A204.1 (cell line): ENCODE measurements around the gene MBOAT7.

Experiments
- FAIRE-seq: peaks from 2 replicates; lab custom pipeline; 2012; peaks lifted over from hg19 to GRCh38; lab: Jason Lieb, UNC

Gene MBOAT7

GRCh38 chr19:54137699-54138488 is 51.5 kb downstream of the MBOAT7 start, which contains the start of gene CNOT3:
Gene CNOT3, plus strand, starts transcription at chr19:54137762. Its CDS starts 5,217 bp downstream, at chr19:54142979.
- FAIRE-seq = no peak

GRCh38 chr19:54136864-54137698 is 52.3 kb downstream of the MBOAT7 start:
- FAIRE-seq = peak; percentile 100

DNA sequence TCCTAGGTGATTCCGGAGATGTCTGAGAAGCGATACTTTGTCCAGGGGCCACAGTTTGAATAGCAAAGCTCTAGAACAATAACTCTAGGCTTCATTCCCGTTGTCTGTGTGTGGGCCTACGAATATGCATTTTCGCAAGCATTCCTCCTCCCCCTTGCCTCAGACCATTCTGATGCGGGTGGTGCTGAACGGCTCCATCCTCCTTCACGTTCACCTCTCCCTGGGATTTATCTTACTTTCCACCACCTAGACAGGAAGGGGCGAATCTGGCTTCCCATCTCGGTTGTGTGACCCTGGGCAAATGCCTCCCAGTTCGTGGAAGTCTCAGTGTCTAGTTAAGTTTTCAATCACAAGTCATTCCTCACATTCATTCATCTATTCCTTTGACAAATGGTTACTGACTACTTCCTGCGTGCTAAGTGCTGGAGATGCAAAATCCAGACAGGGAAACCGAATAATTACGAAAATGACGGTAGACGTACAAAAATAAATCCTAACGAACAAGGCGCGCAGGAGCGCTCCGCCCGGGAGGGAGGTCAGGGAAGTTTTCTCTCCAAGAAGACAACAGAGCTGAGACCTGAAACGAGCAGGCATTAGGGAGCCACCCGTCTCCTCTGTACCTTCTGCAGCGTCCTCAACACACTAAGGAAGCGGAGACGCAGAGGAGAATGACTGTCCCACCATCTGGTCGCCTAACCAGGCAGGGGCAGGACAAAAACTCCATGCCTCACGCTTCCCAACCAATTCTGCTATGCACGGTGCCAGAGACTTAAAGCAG is 53.1 kb downstream of the MBOAT7 start:
- FAIRE-seq = no peak

- FAIRE-seq = no peak
Measured at GRCh38 chr19:54133957-54134590, 55.3 kb downstream of the MBOAT7 start.

GRCh38 chr19:54133312-54133956 is 55.9 kb downstream of the MBOAT7 start:
- no peak for FAIRE-seq

DNA sequence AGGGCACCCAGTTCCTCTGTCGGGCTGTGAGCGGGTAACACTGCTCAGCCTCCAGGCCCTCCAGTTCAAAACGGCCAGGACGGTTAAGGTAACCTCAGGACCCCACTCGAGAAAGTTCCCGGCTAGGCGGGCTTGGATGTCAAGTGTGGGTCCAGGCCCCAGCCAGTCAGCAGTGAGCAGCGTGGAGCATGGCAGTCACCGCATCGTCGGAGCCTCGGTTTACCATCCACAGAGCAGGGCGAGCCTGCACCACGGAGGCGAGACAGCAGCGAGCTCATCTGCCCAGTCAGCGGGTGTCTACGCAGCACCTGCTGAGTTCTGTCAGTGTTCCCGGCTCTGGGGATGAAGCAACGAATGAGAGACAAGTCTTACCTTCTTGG is 59.8 kb downstream of the MBOAT7 start:
- FAIRE-seq = no peak

DNA sequence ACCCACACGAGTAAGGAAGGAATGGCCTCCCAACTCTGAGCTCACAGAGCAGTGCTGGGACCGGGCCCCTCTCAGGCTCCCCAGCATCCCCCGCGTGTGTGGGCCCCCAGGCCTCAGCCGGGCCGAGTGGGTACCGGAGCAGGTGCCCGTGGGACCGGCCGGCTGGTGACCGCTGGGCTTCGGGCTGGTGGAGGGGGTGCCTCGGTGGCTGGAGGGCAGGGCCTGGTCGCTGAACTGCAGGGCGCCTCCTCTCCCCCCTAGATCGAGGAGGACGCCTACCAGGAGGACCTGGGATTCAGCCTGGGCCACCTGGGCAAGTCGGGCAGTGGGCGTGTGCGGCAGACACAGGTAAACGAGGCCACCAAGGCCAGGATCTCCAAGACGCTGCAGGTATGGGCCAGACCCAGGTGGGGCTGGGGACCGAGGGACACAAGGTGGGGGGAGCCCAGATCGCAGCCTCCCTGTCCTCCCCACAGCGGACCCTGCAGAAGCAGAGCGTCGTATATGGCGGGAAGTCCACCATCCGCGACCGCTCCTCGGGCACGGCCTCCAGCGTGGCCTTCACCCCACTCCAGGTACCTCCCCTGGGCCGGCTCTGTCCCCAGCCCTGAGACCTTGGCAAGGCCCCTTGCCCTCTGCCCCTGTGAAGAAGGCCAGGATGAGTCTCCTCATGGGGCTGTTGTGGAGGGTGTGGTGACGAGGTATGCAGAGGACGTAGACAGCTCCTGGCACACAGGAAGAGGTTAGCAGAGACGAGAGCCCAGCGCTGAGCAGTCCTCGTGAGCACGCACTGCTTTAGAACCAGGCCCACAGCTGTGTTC is 60.4 kb downstream of the MBOAT7 start:
- FAIRE-seq = no peak

DNA sequence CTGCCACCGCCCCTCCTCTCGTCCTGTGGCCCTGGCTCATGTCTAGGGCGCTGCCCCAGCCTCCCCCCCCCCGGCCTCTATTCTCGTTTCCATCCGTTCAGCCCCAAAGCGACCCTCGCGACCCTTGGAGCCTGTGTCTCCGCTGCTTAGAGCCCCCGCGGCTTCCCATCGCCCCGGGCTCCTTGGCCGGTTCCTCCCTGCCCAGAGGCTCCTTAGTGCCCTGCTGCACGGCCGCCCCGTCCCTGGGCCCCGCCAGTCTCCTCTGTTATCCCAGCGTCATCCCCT is 61.0 kb downstream of the MBOAT7 start:
- no peak for FAIRE-seq

DNA sequence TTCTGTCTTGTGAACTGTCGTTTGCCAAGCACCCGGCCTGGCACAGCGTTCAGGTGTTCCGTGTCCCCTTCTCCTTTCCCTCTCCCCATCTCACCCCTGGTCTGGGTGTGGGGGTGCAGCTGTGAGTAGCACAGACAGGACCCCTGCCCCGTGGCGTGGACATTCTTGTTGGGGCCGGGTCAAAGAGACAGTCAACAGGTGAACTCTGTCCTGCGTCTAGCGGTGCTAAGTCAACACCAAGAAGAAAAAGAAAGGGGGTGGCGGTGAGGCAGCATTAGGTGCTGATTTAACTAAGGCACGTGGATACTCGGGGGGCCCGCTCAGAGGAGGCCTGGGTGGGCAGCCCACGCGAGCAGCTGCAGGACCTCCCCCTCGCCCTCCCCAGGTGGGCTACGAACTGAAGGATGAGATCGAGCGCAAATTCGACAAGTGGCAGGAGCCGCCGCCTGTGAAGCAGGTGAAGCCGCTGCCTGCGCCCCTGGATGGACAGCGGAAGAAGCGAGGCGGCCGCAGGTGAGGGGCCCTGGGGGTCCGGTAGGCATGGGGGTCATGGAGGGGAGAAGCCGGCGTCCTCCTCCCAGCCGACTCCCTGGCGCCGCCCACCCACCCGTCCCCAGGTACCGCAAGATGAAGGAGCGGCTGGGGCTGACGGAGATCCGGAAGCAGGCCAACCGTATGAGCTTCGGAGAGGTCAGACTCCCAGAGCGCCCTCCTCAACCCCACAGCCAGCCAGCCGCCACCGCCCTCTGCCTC is 61.5 kb downstream of the MBOAT7 start:
- no peak for FAIRE-seq

- FAIRE-seq = no peak
Measured at GRCh38 chr19:54125713-54126112, 63.7 kb downstream of the MBOAT7 start.

DNA sequence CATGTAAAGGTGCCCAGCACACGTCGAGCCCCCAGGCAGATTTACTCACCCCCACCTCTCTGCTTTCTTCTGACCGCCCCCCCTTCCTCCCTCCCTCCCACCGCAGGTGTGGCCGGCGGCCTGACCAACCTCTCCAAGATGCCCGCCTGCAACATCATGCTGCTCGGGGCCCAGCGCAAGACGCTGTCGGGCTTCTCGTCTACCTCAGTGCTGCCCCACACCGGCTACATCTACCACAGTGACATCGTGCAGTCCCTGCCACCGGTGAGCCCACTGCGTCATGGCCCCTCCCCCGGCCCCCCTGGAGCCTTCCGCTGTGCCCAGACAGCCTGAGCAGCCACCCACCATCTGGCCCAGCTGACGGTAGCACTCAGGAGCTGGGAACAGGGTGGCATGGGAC is 65.0 kb downstream of the MBOAT7 start:
- no peak for FAIRE-seq

- FAIRE-seq = no peak
Measured at GRCh38 chr19:54123682-54124081, 65.7 kb downstream of the MBOAT7 start.
